Thyroid gland (tissue), 4 donors: Measurements from ENCODE around the gene CIITA. TPM values are rescaled to one million over a fixed set of nuclear protein-coding genes. Genes with fewer than 3 reads are reported as not detected.

Experiments
- DNase-seq, 2 donors: peaks; one replicate each; pipeline ENCODE4 v3.0.0-alpha.2; 2019
- H3K27ac ChIP-seq, 3 donors: fragments of 200-600 bp; sonication (generic); 1 replicate in 2 of 3; 2 replicates in 1 of 3; pipeline ENCODE4 v1.5.1; 2016 to 2019; ENCODE audit warnings: mild to moderate bottlenecking in 1 of 3, moderate library complexity in 1 of 3
- H3K27me3 ChIP-seq: fragments of 200-600 bp; sonication (generic); one replicate; pipeline ENCODE4 v1.5.1; 2019
- H3K36me3 ChIP-seq, 2 donors: fragments of 200-600 bp; sonication (generic); one replicate each; pipeline ENCODE4 v1.5.1; 2016 to 2019
- H3K4me1 ChIP-seq, 2 donors: fragments of 200-600 bp; sonication (generic); one replicate each; pipeline ENCODE4 v1.5.1; 2017 to 2019
- H3K4me3 ChIP-seq, 3 donors: fragments of 200-600 bp; sonication (generic); replicated peaks in 1 of 3; 1 replicate in 2 of 3; 2 replicates in 1 of 3; pipeline ENCODE4 v1.5.1; 2016; ENCODE audit warnings: mild to moderate bottlenecking in 1 of 3
- H3K9me3 ChIP-seq: fragments of 200-600 bp; sonication (generic); one replicate; pipeline ENCODE4 v1.5.1; 2017
- CTCF ChIP-seq, 6 experiments: fragments of 200-600 bp in 3 of 6; fragments of 450-650 bp in 3 of 6; sonication (generic) in 3 of 6; IDR thresholded peaks; one replicate each; pipeline ENCODE4 v1.5.1; 2016 to 2019; ENCODE audit warnings: antibody characterized with exemption in 6 of 6, mild to moderate bottlenecking in 2 of 6, inconsistent platforms in 1 of 6, moderate library complexity in 1 of 6
- POLR2A ChIP-seq, 2 donors: fragments of 450-650 bp; IDR thresholded peaks; one replicate each; pipeline ENCODE4 v1.6.1; 2017; ENCODE audit warnings: antibody characterized with exemption in 2 of 2, mild to moderate bottlenecking in 2 of 2, moderate library complexity in 1 of 2
- WGBS, 2 donors: methylation state at CpG; one replicate each; pipeline ENCODE4 v1.1.5; 2017; 5-methylcytosine and 5-hydroxymethylcytosine counted together
- intact Hi-C: fragments of 100-400 bp; cut with DNase I; formaldehyde crosslinking; loops from one replicate; pipeline ENCODE4 v1.15.1; 2023
- total RNA-seq, 4 donors: library from RNA; depleted of rRNA; stranded (reverse); fragments of >200 nt; gene quantifications; one replicate each; pipeline ENCODE4 v1.2.3, GENCODE V29; 2016

CIITA gene
- total RNA-seq, 4 donors from 2014 or later, result 1.8 to 14.3 (median 10.0) TPM

DNA sequence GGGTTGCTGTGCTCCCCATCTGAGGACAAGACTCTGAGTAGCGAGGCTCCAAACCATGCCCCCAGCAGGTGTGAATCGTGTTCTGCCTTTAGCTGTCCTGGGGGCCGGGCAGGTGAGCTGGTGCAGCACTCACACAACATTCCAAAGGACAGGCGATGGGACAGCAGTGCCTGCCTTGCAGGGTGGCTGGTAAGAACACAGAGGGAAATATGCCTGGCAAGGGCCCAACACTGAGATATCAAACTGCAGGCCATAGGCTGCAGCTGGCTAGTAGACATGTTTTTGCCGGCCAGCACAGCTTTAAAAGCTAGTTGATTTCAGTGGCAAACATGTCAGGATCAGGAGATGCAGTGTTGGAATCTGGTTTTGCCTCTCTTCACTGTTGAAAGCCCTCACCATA is 91.0 kb downstream of the CIITA start:
- WGBS, 2 donors, result 78 to 85% methylated on average over 2 to 5 of the region's 5 CpGs
- H3K36me3 ChIP-seq, result peaks cover 3 to 7% of the 10 kb centered on the region in 2 donors
- DNase-seq, result no peak
- H3K4me1 ChIP-seq, result peaks cover 0 to 6% of the 10 kb centered on the region in 2 donors
- TF ChIP-seq POLR2A (IDR thresholded peaks at IDR 0.05) (no peak), CTCF (IDR thresholded peaks at IDR 0.05) (no peak)
- intact Hi-C loops, result loop anchor here (5.0 kb wide), 1 partner anchor 389 kb away; no protein-coding TSS in a partner anchor
- no peak overlapping the region for H3K4me3 ChIP-seq
- H3K9me3 ChIP-seq, result no peaks in the 10 kb centered on the region
- no peaks in the 10 kb centered on the region for H3K27me3 ChIP-seq
- no peak overlapping the region for H3K27ac ChIP-seq

DNA sequence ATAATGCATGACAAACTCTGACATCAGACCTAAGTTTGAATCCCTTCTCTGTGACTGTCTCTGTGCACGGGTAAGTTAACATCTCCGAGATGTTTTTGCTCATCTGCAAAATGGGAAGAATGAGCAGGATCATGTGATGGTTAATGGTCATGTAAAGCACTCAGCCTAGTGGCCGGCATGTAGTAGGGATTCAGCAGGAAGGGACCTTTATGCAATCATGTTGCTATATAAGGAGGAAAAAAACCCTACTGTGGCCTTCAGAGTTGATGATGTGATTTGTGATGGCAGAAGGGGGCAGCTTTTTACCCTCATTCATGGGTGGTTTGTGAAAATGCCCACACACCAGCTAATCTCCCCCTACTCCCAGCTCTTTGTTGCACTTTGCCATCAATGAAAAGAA is 91.5 kb downstream of the CIITA start:
- intact Hi-C loops, result loop anchor here (5.0 kb wide), 1 partner anchor 389 kb away; no protein-coding TSS in a partner anchor
- no peaks in the 10 kb centered on the region for H3K27me3 ChIP-seq
- no peak overlapping the region for H3K27ac ChIP-seq
- TF ChIP-seq CTCF (IDR thresholded peaks at IDR 0.05) (no peak), POLR2A (IDR thresholded peaks at IDR 0.05) (no peak)
- peaks cover 0 to 6% of the 10 kb centered on the region in 2 donors for H3K4me1 ChIP-seq
- H3K4me3 ChIP-seq, result no peak overlapping the region
- 85 to 92% methylated on average over 3 of the region's 3 CpGs for WGBS, 2 donors
- no peak for DNase-seq
- H3K36me3 ChIP-seq, result peaks cover 3 to 5% of the 10 kb centered on the region in 2 donors
- no peaks in the 10 kb centered on the region for H3K9me3 ChIP-seq

DNA sequence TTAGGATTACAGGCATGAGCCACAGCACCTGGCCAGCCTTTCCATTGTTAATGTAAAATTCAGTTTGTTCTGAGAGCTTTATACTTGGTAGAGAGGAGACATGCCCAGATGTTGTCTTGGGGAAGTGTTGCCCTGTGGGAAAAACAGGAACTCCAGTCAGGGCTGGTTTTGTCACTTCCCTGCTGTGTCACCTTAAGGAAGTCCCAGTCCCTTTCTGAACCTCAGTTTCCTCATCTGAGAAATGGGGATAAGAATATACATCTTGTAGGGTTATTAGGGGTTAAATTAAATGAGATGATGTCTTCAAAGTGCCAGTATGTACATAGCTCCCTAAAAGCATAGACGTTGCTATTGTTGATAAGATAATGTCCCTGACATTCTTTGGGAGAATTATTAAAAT is 92.6 kb downstream of the CIITA start:
- TF ChIP-seq CTCF (IDR thresholded peaks at IDR 0.05) (no peak), POLR2A (IDR thresholded peaks at IDR 0.05) (no peak)
- Histone ChIP-seq H3K4me3 (no peak overlapping the region), H3K27ac (no peak overlapping the region), H3K4me1 (peaks cover 0 to 6% of the 10 kb centered on the region in 2 donors), H3K27me3 (no peaks in the 10 kb centered on the region), H3K9me3 (no peaks in the 10 kb centered on the region), H3K36me3 (peaks cover 0 to 5% of the 10 kb centered on the region in 2 donors)
- DNase-seq, result no peak
- intact Hi-C loops, result loop anchor here (2.0 to 5.0 kb wide), 2 partner anchors 287 to 388 kb away; partner anchors contain the start of gene SOCS1
- whole genome bisulfite sequencing, 2 donors, result 76 to 79% methylated on average over 1 of the region's 1 CpG

GRCh38 chr16:10970065-10970464 is 93.1 kb downstream of the CIITA start:
- H3K36me3 ChIP-seq, result peaks cover 0 to 5% of the 10 kb centered on the region in 2 donors
- no peak overlapping the region for H3K4me3 ChIP-seq
- H3K27ac ChIP-seq, result no peak overlapping the region
- no peaks in the 10 kb centered on the region for H3K27me3 ChIP-seq
- DNase-seq, result no peak
- WGBS, 2 donors, result 89 to 94% methylated on average over 2 of the region's 2 CpGs
- peaks cover 0 to 6% of the 10 kb centered on the region in 2 donors for H3K4me1 ChIP-seq
- no peaks in the 10 kb centered on the region for H3K9me3 ChIP-seq
- TF ChIP-seq CTCF (IDR thresholded peaks at IDR 0.05) (no peak), POLR2A (IDR thresholded peaks at IDR 0.05) (no peak)
- intact Hi-C loops, result loop anchor here (2.0 kb wide), 1 partner anchor 287 kb away; the partner anchor contains the start of gene SOCS1

GRCh38 chr16:10971560-10971961 is 94.6 kb downstream of the CIITA start:
- DNase-seq, result peak; percentile 38 to 40
- Histone ChIP-seq H3K27me3 (no peaks in the 10 kb centered on the region), H3K4me1 (peaks cover 0 to 6% of the 10 kb centered on the region in 2 donors), H3K9me3 (no peaks in the 10 kb centered on the region), H3K4me3 (no peak overlapping the region), H3K36me3 (peaks cover 0 to 5% of the 10 kb centered on the region in 2 donors), H3K27ac (peak overlapping the region in 1 of 3 donors; percentile 2)
- 30 to 36% methylated on average over 3 of the region's 3 CpGs for WGBS, 2 donors
- TF ChIP-seq CTCF (IDR thresholded peaks at IDR 0.05) (peak; percentile 57 to 91 (median 76)), POLR2A (IDR thresholded peaks at IDR 0.05) (no peak)
- intact Hi-C loops, result loop anchor here (2.0 kb wide), 1 partner anchor 285 kb away; the partner anchor contains the start of gene SOCS1
